Body of pancreas (tissue), 4 donors: Measurements from ENCODE around the gene PSG7. TPM values are rescaled to one million over a fixed set of nuclear protein-coding genes. Genes with fewer than 3 reads are reported as not detected.
"Not testable (repeated sequence)": the region's sequence is repeated elsewhere in the genome, so short reads cannot be mapped to it uniquely, and the experiment has no call there.

ENCODE experiments used
- ATAC-seq: fragments of 150-250 bp; one replicate; pipeline ENCODE4 v1.9.1; 2016
- DNase-seq, 4 donors: peaks; one replicate each; pipeline ENCODE4 v3.0.0-alpha.2; 2019
- H3K27ac ChIP-seq, 4 donors: fragments of 200-600 bp; sonication (generic); 1 replicate in 3 of 4; 2 replicates in 1 of 4; pipeline versions ENCODE4 v1.5.1 to v1.6.1; 2016 to 2019; ENCODE audit warnings: mild to moderate bottlenecking in 1 of 4, mixed read lengths in 1 of 4, moderate library complexity in 1 of 4
- H3K27me3 ChIP-seq, 2 donors: fragments of 200-600 bp; sonication (generic); one replicate each; pipeline ENCODE4 v1.6.0; 2016; ENCODE audit warnings: mild to moderate bottlenecking in 1 of 2
- H3K36me3 ChIP-seq, 2 donors: fragments of 200-600 bp; sonication (generic); replicated peaks in 1 of 2; 2 replicates each; pipeline ENCODE4 v1.5.1; 2016; ENCODE audit warnings: low read depth in 2 of 2; ENCODE audit not compliant: insufficient read depth in 1 of 2
- H3K4me1 ChIP-seq: fragments of 200-600 bp; sonication (generic); one replicate; pipeline ENCODE4 v1.6.0; 2016
- H3K4me3 ChIP-seq, 2 donors: fragments of 200-600 bp; sonication (generic); 1 replicate in 1 of 2; 2 replicates in 1 of 2; pipeline ENCODE4 v1.5.1; 2016 to 2019
- H3K9me3 ChIP-seq, 3 donors: fragments of 200-600 bp; sonication (generic); 1 replicate in 2 of 3; 2 replicates in 1 of 3; pipeline ENCODE4 v1.5.1; 2016
- POLR2A ChIP-seq, 3 donors: fragments of 450-650 bp; IDR thresholded peaks; one replicate each; pipeline ENCODE4 v1.6.1; 2016; ENCODE audit warnings: antibody characterized with exemption in 3 of 3, mild to moderate bottlenecking in 2 of 3
- WGBS, 2 donors: methylation state at CpG; one replicate each; pipeline ENCODE4 v1.1.5; 2017; 5-methylcytosine and 5-hydroxymethylcytosine counted together
- intact Hi-C: fragments of 100-400 bp; cut with DNase I; formaldehyde crosslinking; loops from one replicate; pipeline ENCODE4 v1.15.1; 2023
- total RNA-seq, 2 donors: library from RNA; depleted of rRNA; stranded (reverse); fragments of >200 nt; gene quantifications; one replicate each; pipeline ENCODE4 v1.1.0, GENCODE V29; 2016
- TF ChIP-seq, protein P1 (sequence below), 7 experiments: fragments of 450-650 bp in 4 of 7; fragments of 200-600 bp in 3 of 7; sonication (generic) in 3 of 7; IDR thresholded peaks; one replicate each; pipeline ENCODE4 v1.5.1; 2016 to 2019; ENCODE audit warnings: antibody characterized with exemption in 7 of 7

The PSG7 gene
- total RNA-seq, 2 donors from 2014 or later, result not detected

DNA sequence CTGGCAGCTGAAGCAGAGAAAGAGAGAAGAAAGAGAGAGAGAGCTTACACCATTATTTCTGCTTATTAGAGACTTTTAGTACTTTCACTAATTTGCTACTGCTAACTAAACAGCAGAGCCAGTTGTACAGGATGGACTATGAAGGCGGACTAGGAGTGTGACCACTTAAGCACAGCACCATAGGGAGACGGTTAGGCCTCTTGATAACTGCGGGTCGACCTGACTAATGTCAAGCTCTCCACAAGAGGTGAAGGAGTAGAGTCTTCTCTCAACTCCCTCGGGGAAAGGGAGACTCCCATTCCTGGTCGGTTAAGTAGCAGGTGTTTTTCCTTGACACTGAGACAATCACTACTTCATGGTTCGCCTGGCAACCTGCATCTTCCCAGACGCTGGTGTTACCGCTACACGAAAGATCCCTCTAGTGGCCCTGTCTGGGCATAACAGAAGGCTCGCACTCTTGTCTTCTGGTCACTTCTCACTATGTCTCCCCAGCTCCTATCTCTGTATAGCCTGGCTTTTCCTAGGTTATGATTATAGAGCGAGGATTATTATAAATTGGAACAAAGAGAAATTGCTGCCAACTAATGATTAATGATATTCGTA lies 5.3 kb upstream of the PSG7 start:
- Histone ChIP-seq H3K4me3 (no peak overlapping the region), H3K4me1 (no peaks in the 10 kb centered on the region), H3K36me3 (no peaks in the 10 kb centered on the region), H3K9me3 (no peaks in the 10 kb centered on the region), H3K27ac (no peak overlapping the region), H3K27me3 (no peaks in the 10 kb centered on the region)
- intact Hi-C loops, result no loop called here
- DNase-seq (peak in 1 of 4 donors; percentile 12), ATAC-seq (no peak)
- TF ChIP-seq, protein P1, sequence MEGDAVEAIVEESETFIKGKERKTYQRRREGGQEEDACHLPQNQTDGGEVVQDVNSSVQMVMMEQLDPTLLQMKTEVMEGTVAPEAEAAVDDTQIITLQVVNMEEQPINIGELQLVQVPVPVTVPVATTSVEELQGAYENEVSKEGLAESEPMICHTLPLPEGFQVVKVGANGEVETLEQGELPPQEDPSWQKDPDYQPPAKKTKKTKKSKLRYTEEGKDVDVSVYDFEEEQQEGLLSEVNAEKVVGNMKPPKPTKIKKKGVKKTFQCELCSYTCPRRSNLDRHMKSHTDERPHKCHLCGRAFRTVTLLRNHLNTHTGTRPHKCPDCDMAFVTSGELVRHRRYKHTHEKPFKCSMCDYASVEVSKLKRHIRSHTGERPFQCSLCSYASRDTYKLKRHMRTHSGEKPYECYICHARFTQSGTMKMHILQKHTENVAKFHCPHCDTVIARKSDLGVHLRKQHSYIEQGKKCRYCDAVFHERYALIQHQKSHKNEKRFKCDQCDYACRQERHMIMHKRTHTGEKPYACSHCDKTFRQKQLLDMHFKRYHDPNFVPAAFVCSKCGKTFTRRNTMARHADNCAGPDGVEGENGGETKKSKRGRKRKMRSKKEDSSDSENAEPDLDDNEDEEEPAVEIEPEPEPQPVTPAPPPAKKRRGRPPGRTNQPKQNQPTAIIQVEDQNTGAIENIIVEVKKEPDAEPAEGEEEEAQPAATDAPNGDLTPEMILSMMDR (IDR thresholded peaks at IDR 0.05), result peak in 5 of 7 experiments; percentile 10 to 34 (median 23)
- no peak for TF ChIP-seq POLR2A (IDR thresholded peaks at IDR 0.05)
- 28 to 43% methylated on average over 13 of the region's 13 CpGs for WGBS, 2 donors

DNA sequence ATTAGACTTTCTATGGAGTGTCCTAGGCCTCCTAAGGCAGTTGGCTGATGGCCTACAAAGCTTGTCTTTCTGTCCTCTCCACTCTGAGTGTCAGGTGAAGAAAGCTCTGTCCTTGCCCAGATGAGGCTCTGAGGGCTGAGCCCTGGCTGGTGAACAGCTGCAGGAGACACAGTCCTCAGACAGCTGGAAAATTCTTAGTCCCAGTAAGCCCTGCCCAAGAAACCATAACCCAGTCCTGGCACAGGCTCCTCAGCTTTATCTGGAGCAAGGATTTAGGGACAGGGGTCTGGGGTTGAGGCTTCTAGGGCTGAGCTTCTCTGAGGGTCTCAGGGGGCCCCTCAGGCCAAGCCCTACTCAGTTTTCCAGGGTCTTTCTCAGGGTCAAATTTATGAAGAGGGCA lies 2.3 kb downstream of the PSG7 start:
- ATAC-seq, H3K27me3 ChIP-seq, intact Hi-C loops, H3K4me3 ChIP-seq, H3K36me3 ChIP-seq, DNase-seq, H3K4me1 ChIP-seq, H3K9me3 ChIP-seq, H3K27ac ChIP-seq: not testable (repeated sequence)

DNA sequence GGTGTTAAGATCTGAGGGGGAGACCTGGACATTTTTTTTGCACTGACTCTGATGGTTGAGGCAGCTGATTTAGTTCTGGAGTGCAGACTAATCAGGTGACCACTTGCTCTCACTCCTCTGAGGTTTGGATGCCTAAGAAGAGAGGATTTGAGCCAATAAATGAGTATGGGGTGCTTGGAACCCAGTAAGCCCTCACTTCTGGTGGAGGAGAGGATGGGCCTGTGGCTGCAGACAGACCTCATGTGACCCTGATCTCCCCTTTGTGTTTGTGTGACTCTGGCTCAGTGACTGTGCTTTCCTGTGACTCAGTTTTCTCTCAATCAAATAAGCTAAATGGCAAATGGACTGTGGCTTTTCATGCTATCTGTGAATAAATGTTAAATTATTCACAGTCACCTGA lies 2.8 kb downstream of the PSG7 start:
- ATAC-seq, H3K27ac ChIP-seq, H3K36me3 ChIP-seq, H3K9me3 ChIP-seq, intact Hi-C loops, DNase-seq, H3K27me3 ChIP-seq, H3K4me1 ChIP-seq, H3K4me3 ChIP-seq: not testable (repeated sequence)

DNA sequence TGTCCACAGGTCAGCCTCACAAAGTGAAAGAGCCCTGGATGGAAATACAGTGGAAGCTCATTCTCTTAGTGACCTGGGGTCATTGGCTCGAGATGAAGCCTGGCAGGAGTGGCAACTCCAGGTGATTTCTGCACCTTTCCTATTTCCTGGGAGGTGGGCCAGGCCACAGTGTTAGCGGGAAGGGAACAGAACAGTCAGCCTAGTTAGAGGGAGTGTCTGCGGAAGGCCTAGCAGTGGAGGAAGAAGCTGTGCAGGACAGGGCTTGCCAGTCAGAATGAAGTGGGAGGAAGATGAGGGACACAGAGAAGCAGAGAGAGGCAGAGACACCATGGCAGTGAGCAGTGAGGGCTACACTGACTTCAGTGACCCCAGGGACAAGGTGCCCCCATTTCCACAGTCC lies 3.6 kb downstream of the PSG7 start:
- intact Hi-C loops, result not testable (repeated sequence)
- 55 to 76% methylated on average over 3 of the region's 3 CpGs for WGBS, 2 donors

DNA sequence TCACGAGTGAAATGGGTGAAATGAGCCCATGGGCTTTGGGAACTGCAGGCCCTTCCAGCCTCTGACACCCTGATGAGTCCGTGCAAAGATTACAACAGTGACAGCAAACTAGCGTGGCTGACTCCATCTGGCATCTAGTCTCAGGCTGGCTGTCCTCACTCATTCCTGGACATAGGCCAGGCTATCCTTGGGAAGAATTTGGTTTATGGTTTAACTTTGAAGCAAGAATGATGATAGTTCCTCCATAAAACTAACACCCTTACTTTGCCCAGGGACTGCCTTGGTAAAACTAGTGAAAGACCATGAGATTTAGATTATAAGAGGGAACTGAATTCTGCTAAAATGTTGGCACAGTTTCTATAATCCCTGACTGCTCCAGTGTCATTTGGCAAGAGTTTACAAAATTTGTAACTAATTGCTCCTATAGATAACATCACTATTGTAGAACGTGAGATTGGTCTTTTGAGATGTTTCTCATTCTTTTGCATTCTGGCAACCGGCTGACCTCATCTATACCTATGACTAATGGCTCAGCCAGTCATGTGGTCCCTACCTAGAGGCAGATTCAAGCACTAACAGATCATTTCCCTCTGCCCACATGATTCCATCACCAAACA lies 4.4 kb downstream of the PSG7 start:
- WGBS, 2 donors, result 32% methylated on average over 5 of the region's 5 CpGs
- H3K4me3 ChIP-seq, H3K4me1 ChIP-seq, H3K36me3 ChIP-seq, H3K9me3 ChIP-seq, H3K27me3 ChIP-seq, ATAC-seq, intact Hi-C loops, DNase-seq: not testable (repeated sequence)
- peak overlapping the region in 3 of 4 donors; percentile 20 to 45 (median 21) for H3K27ac ChIP-seq

More for the DNA sequence above, 3.6 kb downstream of the PSG7 start:
- ATAC-seq, H3K9me3 ChIP-seq, H3K27me3 ChIP-seq, H3K36me3 ChIP-seq, H3K4me3 ChIP-seq, H3K4me1 ChIP-seq, DNase-seq: not testable (repeated sequence)
- H3K27ac ChIP-seq, result peak overlapping the region in 1 of 4 donors; percentile 14

DNA sequence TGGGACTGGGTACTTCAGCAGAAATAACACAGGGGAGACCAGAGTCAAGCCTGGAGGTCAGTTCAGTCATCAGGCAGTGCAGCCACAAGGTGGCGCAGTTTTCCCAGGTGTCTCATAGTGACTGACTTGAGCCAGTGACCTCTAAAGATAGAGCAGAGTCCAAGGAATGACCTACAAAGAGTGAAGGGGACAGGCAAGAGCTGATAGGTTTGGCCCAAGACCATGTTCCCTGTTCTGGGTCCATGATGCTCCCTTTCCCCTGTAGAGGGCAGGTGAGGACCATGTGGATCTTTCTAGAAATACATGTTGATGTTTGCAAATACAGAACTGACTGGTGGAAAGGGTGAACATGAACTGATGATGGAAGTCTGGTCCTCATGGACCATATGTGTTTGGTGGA lies 6.8 kb downstream of the PSG7 start:
- H3K4me3 ChIP-seq, H3K4me1 ChIP-seq, H3K9me3 ChIP-seq, H3K27me3 ChIP-seq, intact Hi-C loops, ATAC-seq, H3K27ac ChIP-seq, H3K36me3 ChIP-seq: not testable (repeated sequence)
- DNase-seq, result peak in 3 of 4 donors; percentile 20 to 48 (median 38)
- 0 to 9% methylated on average over 1 of the region's 1 CpG for WGBS, 2 donors
- TF ChIP-seq, protein P1 (IDR thresholded peaks at IDR 0.05), result peak in 3 of 7 experiments; percentile 11 to 27 (median 14)

DNA sequence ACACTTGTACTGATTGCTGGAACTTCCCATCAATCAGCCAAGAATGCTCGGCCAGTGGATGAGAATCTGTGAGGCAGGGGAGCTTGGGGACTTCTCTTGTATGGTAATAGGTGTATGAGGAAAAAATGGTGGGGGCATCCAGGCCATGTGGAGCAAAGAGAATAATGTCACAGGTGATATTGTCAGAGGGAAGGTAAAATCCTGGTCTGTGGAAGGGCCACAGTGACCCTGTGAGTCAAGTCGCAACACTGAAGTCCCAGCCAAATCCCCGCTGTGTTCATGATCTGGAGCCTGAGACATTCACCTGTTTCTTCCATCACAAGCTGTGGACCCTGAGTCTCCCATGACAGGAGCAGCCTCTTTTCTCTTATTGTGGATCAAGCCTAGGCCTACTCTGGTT lies 8.1 kb downstream of the PSG7 start:
- no peaks in the 10 kb centered on the region for H3K27me3 ChIP-seq
- whole genome bisulfite sequencing, 2 donors, result 65 to 68% methylated on average over 3 of the region's 3 CpGs
- no peak for DNase-seq
- H3K4me3 ChIP-seq, result no peak overlapping the region
- H3K27ac ChIP-seq, result no peak overlapping the region
- H3K9me3 ChIP-seq, result no peaks in the 10 kb centered on the region
- peaks cover 1% of the 10 kb centered on the region for H3K4me1 ChIP-seq
- no peaks in the 10 kb centered on the region for H3K36me3 ChIP-seq
- no peak for ATAC-seq
- TF ChIP-seq, protein P1 (IDR thresholded peaks at IDR 0.05), result no peak
- no peak for TF ChIP-seq POLR2A (IDR thresholded peaks at IDR 0.05)
- intact Hi-C loops, result no loop called here
